Germinal center (tissue), 1 donor: ENCODE measurements around the gene DCP1B.

Experiments used
- DNase-seq: peaks from one replicate; pipeline ENCODE4 v3.0.0; 2012; ENCODE audit warnings: mixed read lengths, low spot score

DCP1B gene

GRCh38 chr12:2017546-2018337, 13.5 kb upstream of the DCP1B start:
- no peak for DNase-seq

- DNase-seq: no peak
Measured at GRCh38 chr12:2016862-2017545, 12.7 kb upstream of the DCP1B start.

- DNase-seq: no peak
Measured at GRCh38 chr12:2014231-2014630, 10.0 kb upstream of the DCP1B start.

GRCh38 chr12:2013527-2014223, 9.4 kb upstream of the DCP1B start:
- no peak for DNase-seq

- DNase-seq: no peak
Measured at GRCh38 chr12:2013086-2013485, 8.8 kb upstream of the DCP1B start.

- no peak for DNase-seq
Measured at GRCh38 chr12:2011643-2012607, 7.7 kb upstream of the DCP1B start.

GRCh38 chr12:2009623-2010022, 5.4 kb upstream of the DCP1B start:
- no peak for DNase-seq

GRCh38 chr12:2008677-2009076, 4.4 kb upstream of the DCP1B start:
- DNase-seq: no peak

- no peak for DNase-seq
Measured at GRCh38 chr12:2003676-2004112, 563 bp downstream of the DCP1B start.

GRCh38 chr12:1995205-1995896, 8.9 kb downstream of the DCP1B start:
- no peak for DNase-seq

- DNase-seq: no peak
Measured at GRCh38 chr12:1994429-1995143, 9.7 kb downstream of the DCP1B start.

GRCh38 chr12:1993871-1994371, 10.3 kb downstream of the DCP1B start:
- DNase-seq: no peak

GRCh38 chr12:1993341-1993740, 10.9 kb downstream of the DCP1B start:
- DNase-seq: no peak

GRCh38 chr12:1992732-1993131, 11.5 kb downstream of the DCP1B start:
- DNase-seq: no peak

- no peak for DNase-seq
Measured at GRCh38 chr12:1989111-1989510, 15.1 kb downstream of the DCP1B start.

- DNase-seq: no peak
Measured at GRCh38 chr12:1984759-1985158, 19.5 kb downstream of the DCP1B start.

- DNase-seq: no peak
Measured at GRCh38 chr12:1980282-1980681, 24.0 kb downstream of the DCP1B start.

- DNase-seq: no peak
Measured at GRCh38 chr12:1978078-1978862, 26.0 kb downstream of the DCP1B start.

- no peak for DNase-seq
Measured at GRCh38 chr12:1977588-1977987, 26.7 kb downstream of the DCP1B start.
